NCI-H774 (cell line): ENCODE results near the gene ARSB.
"Not testable (repeated sequence)": the region's sequence is repeated elsewhere in the genome, so short reads cannot be mapped to it uniquely, and the experiment has no call there.

Experiments used
- DNase-seq: peaks from one replicate; lab custom pipeline; 2025; lab: John Stamatoyannopoulos, UW

ARSB gene

GRCh38 chr5:78899922-78900362, 85.2 kb downstream of the ARSB start:
- peak; percentile 19 for DNase-seq

- DNase-seq, result no peak
Observed at GRCh38 chr5:78896132-78896531, 89.0 kb downstream of the ARSB start.

- no peak for DNase-seq
Observed at GRCh38 chr5:78895616-78896015, 89.5 kb downstream of the ARSB start.

GRCh38 chr5:78893940-78894677, 91.0 kb downstream of the ARSB start:
- DNase-seq, result peak; percentile 5

- no peak for DNase-seq
Observed at GRCh38 chr5:78890667-78891379, 94.3 kb downstream of the ARSB start.

- no peak for DNase-seq
Observed at GRCh38 chr5:78889369-78890140, 95.6 kb downstream of the ARSB start.

- DNase-seq, result no peak
Observed at GRCh38 chr5:78888580-78889368, 96.3 kb downstream of the ARSB start.

GRCh38 chr5:78887384-78888118, 97.6 kb downstream of the ARSB start:
- DNase-seq, result no peak

- DNase-seq, result no peak
Observed at GRCh38 chr5:78886341-78887230, 98.5 kb downstream of the ARSB start.

- DNase-seq, result no peak
Observed at GRCh38 chr5:78881884-78882283, 103.2 kb downstream of the ARSB start.

GRCh38 chr5:78879516-78879915, 105.6 kb downstream of the ARSB start:
- no peak for DNase-seq

- not testable (repeated sequence) for DNase-seq
Observed at GRCh38 chr5:78866076-78866475, 119.0 kb downstream of the ARSB start.

GRCh38 chr5:78858364-78858763, 126.7 kb downstream of the ARSB start:
- DNase-seq, result no peak

GRCh38 chr5:78855026-78855425, 130.1 kb downstream of the ARSB start:
- DNase-seq, result no peak

GRCh38 chr5:78851891-78852290, 133.2 kb downstream of the ARSB start:
- not testable (repeated sequence) for DNase-seq

GRCh38 chr5:78845470-78845869, 139.6 kb downstream of the ARSB start:
- DNase-seq, result no peak

GRCh38 chr5:78843436-78843835, 141.7 kb downstream of the ARSB start:
- no peak for DNase-seq

- no peak for DNase-seq
Observed at GRCh38 chr5:78841767-78842166, 143.3 kb downstream of the ARSB start.

GRCh38 chr5:78838753-78839152, 146.4 kb downstream of the ARSB start:
- no peak for DNase-seq

- DNase-seq, result no peak
Observed at GRCh38 chr5:78837836-78838235, 147.3 kb downstream of the ARSB start.
